Lower leg skin (tissue), 4 donors: ENCODE results near the gene NEDD9. TPM values are rescaled to one million over a fixed set of nuclear protein-coding genes. Genes with fewer than 3 reads are reported as not detected.

Experiments
- DNase-seq, 2 donors: peaks; one replicate each; pipeline ENCODE4 v3.0.0-alpha.2; 2019; ENCODE audit warnings: low spot score in 2 of 2
- H3K4me3 ChIP-seq: fragments of 200-600 bp; sonication (generic); 2 replicates; pipeline ENCODE4 v1.5.1; 2017; ENCODE audit warnings: mild to moderate bottlenecking, low read depth; ENCODE audit not compliant: poor library complexity, severe bottlenecking
- POLR2A ChIP-seq, 2 donors: fragments of 450-650 bp; IDR thresholded peaks; one replicate each; pipeline ENCODE4 v1.6.1; 2016 to 2017; ENCODE audit warnings: antibody characterized with exemption in 2 of 2, mild to moderate bottlenecking in 1 of 2, moderate library complexity in 1 of 2
- WGBS, 2 donors: methylation state at CpG; one replicate each; pipeline ENCODE4 v1.1.5; 2018; 5-methylcytosine and 5-hydroxymethylcytosine counted together
- intact Hi-C: fragments of 100-400 bp; cut with DNase I; formaldehyde crosslinking; loops from one replicate; pipeline ENCODE4 v1.15.0; 2023; ENCODE audit warnings: low total_unique reads
- total RNA-seq, 4 donors: library from RNA; depleted of rRNA; stranded (reverse); fragments of >200 nt; gene quantifications; one replicate each; pipeline ENCODE4 v1.1.0, GENCODE V29; 2016
- TF ChIP-seq, protein P1 (sequence below), 3 donors: fragments of 450-650 bp; IDR thresholded peaks; one replicate each; pipeline ENCODE4 v1.5.1; 2016; ENCODE audit warnings: antibody characterized with exemption in 3 of 3, mild to moderate bottlenecking in 3 of 3, moderate library complexity in 2 of 3

Gene NEDD9
- total RNA-seq, 4 donors from 2014 or later: 26.8 to 46.0 (median 32.6) TPM

DNA sequence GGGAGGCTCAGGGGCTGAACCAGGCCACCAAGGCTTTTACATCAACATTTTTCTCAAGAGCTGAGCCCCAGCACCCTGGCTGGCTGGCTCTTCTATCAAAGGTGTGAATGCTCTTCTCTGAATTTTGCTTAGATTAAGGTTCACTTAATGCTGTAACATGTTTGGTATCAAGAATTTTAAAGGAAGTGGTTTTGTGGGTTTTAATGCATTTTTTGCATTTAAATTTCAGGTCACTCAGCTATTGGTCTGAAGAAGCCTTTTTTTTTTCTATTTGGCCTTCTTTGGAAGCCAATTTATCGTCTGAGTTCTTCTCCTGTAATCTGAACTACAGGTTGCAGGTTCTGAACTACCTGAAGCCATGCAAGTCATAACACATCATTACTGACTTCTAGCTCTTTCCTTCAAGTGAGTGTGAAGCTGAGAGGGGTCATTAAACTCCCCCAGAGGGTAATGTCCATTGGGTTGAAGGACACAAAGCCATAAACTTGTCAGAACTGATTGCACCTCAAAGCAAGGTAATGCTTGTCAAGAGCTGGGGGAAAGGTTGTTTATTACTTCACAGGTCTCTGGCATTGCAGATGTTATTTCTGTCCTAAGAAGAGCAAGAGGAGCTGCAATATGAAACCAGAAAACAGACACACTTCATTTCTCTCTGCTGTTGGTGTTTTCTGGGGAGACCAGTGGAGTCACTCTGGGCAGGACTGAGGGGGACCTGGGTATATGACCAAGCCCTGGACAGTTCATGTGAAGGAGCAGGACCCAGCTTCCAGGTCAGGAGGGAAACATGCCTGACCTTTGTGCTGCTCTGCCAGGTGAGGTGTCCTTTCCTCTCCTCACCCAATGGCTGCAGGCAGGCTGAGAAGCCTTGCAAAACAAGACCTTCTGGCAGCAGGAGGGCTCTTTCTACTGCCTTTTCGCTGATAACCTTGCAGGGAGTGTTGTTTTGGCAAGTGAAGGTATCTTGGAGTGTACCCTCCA, 26.1 kb upstream of the NEDD9 start:
- TF ChIP-seq, protein P1, sequence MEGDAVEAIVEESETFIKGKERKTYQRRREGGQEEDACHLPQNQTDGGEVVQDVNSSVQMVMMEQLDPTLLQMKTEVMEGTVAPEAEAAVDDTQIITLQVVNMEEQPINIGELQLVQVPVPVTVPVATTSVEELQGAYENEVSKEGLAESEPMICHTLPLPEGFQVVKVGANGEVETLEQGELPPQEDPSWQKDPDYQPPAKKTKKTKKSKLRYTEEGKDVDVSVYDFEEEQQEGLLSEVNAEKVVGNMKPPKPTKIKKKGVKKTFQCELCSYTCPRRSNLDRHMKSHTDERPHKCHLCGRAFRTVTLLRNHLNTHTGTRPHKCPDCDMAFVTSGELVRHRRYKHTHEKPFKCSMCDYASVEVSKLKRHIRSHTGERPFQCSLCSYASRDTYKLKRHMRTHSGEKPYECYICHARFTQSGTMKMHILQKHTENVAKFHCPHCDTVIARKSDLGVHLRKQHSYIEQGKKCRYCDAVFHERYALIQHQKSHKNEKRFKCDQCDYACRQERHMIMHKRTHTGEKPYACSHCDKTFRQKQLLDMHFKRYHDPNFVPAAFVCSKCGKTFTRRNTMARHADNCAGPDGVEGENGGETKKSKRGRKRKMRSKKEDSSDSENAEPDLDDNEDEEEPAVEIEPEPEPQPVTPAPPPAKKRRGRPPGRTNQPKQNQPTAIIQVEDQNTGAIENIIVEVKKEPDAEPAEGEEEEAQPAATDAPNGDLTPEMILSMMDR (IDR thresholded peaks at IDR 0.05): no peak
- TF ChIP-seq POLR2A (IDR thresholded peaks at IDR 0.05): no peak
- no peak overlapping the region for H3K4me3 ChIP-seq
- DNase-seq: no peak
- 55 to 76% methylated on average over 2 of the region's 2 CpGs for whole genome bisulfite sequencing, 2 donors
- intact Hi-C loops: no loop called here

- TF ChIP-seq, protein P1 (IDR thresholded peaks at IDR 0.05): no peak
- no peak for TF ChIP-seq POLR2A (IDR thresholded peaks at IDR 0.05)
- no peak for DNase-seq
- WGBS, 2 donors: 91 to 95% methylated on average over 5 of the region's 5 CpGs
- no peak overlapping the region for H3K4me3 ChIP-seq
- intact Hi-C loops: no loop called here
Observed at GRCh38 chr6:11255610-11256009, 23.1 kb upstream of the NEDD9 start.

- no peak for DNase-seq
- TF ChIP-seq, protein P1 (IDR thresholded peaks at IDR 0.05): no peak
- TF ChIP-seq POLR2A (IDR thresholded peaks at IDR 0.05): no peak
- intact Hi-C loops: no loop called here
- 76 to 88% methylated on average over 1 of the region's 1 CpG for WGBS, 2 donors
- H3K4me3 ChIP-seq: no peak overlapping the region
Observed at GRCh38 chr6:11253594-11253993, 21.1 kb upstream of the NEDD9 start.

DNA sequence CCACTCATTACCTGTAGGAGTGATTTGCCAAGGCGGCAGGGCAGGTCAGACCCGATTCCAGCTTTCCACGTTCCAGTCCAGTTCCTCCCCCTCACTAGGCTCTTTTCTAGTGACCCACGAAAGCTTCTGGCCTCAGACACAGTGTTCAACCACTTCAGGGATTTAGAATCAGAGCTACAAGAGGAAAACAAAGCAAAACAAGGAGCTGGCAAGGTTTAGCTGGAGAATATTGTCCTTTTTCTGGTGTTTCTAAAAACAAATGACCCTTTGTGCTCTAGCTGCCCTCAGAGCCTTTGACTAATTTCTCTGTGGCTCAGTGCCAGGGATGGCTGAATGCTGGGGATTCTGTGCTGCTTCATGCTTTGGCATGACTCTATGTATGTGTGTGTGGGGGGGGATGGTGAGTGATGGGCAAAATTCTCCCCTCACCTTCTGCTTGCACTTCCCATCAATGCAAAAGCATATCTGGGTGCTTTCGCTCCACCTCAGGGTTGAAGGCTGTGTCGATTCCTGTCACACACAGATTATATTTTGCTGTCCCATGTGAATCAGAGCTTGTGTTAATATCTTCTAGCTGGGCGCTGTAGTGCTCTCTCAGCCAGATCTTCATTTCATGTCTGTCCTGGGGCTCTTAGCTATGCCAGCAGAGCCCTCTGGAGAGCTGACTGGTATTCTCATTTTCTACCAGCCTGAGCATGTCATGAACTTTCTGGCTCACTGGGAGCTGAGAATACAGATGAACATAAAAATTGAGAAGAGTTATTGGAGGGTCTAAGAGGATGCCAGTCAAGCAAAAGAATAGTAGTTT, 19.3 kb upstream of the NEDD9 start:
- intact Hi-C loops: no loop called here
- WGBS, 2 donors: 29 to 47% methylated on average over 7 of the region's 7 CpGs
- no peak overlapping the region for H3K4me3 ChIP-seq
- peak in 1 of 2 donors; percentile 48 for DNase-seq
- TF ChIP-seq POLR2A (IDR thresholded peaks at IDR 0.05): no peak

GRCh38 chr6:11250108-11250507, 17.6 kb upstream of the NEDD9 start:
- WGBS, 2 donors: 67 to 94% methylated on average over 1 of the region's 1 CpG
- H3K4me3 ChIP-seq: no peak overlapping the region
- no peak for TF ChIP-seq POLR2A (IDR thresholded peaks at IDR 0.05)
- TF ChIP-seq, protein P1 (IDR thresholded peaks at IDR 0.05): no peak
- DNase-seq: no peak
- intact Hi-C loops: no loop called here
